ENCODE data around the gene RANBP17.

RANBP17 gene

DNA sequence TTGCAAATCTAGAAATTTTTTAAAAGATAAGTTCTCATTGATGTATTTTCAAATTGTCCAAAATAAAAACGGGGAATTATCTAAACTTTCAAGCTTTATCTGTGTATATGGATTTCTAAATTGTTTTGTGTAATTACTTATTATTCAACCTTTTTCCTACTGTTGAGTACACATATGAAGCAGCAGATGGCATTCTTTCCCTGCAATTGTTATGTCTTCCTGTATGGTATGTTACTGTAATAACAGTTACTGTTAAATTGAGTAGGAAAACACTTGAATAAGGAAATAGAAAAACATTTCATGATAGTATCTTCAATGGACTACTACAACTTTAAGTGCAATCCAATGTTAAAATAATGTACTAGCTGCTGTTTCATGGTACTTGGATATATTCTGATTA lies 124.8 kb downstream of the RANBP17 start:
- Histone ChIP-seq H3K18ac (ENCODE audit: low read length) (no peak overlapping the region), H3K27ac (ENCODE audit: low read depth, low read length) (no peak overlapping the region), H2BK15ac (replicated peaks; ENCODE audit: low read depth) (no peak overlapping the region), H2BK120ac (ENCODE audit: low read depth, low read length) (no peak overlapping the region), H3K4me3 (ENCODE audit: low read length) (no peak overlapping the region), H3K23ac (ENCODE audit: low read length) (no peak overlapping the region), H4K8ac (ENCODE audit: low read depth, low read length) (no peak overlapping the region), H3K4me1 (ENCODE audit: control insufficient read depth, low read depth, low read length) (no peaks in the 10 kb centered on the region), H3K79me2 (ENCODE audit: control insufficient read depth, insufficient read depth, low read length) (no peaks in the 10 kb centered on the region), H3K9ac (ENCODE audit: low read length) (no peak overlapping the region), H4K5ac (ENCODE audit: low read length) (no peak overlapping the region), H3K4me2 (ENCODE audit: low read length) (no peak overlapping the region), H2BK5ac (ENCODE audit: low read length) (no peak overlapping the region), H3K27me3 (ENCODE audit: insufficient read depth, low read length, poor library complexity) (no peaks in the 10 kb centered on the region), H3K36me3 (ENCODE audit: control insufficient read depth, insufficient read depth, low read length) (no peaks in the 10 kb centered on the region), H3K79me1 (ENCODE audit: low read length) (no peaks in the 10 kb centered on the region), H2AK5ac (ENCODE audit: low read length) (no peak overlapping the region), H3K56ac (ENCODE audit: low read length) (no peak overlapping the region), H3K4ac (ENCODE audit: low read depth, low read length) (no peak overlapping the region)
- WGBS (ENCODE audit: extremely low coverage, insufficient coverage, low lambda C conversion rate) = no CpG with 5 or more reads among the region's 1 CpG
- peak; percentile 6 for DNase-seq

DNA sequence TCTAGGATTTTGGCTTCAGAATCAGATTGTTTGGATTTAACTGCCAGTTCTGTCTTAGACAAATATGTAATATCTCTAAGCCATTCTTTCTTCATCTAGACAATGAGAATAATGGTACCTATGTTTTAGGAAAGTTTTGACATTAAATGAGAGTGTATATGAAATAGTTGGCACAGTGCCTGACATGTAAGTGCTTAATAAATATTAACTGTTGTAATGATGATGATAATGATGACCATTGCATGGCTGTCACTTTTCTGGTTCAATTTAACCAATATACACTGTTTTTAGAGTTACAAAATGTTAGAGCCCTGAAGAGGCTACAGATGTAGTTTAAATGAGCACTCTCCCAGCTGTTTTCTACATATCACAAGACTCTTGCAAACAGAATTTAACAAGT lies 131.7 kb downstream of the RANBP17 start:
- Histone ChIP-seq H2BK120ac (ENCODE audit: low read depth, low read length) (no peak overlapping the region), H3K23ac (ENCODE audit: low read length) (no peak overlapping the region), H2AK5ac (ENCODE audit: low read length) (no peak overlapping the region), H3K4me1 (ENCODE audit: control insufficient read depth, low read depth, low read length) (no peaks in the 10 kb centered on the region), H3K9ac (ENCODE audit: low read length) (no peak overlapping the region), H3K4me2 (ENCODE audit: low read length) (no peak overlapping the region), H2BK15ac (replicated peaks; ENCODE audit: low read depth) (no peak overlapping the region), H3K79me2 (ENCODE audit: control insufficient read depth, insufficient read depth, low read length) (no peaks in the 10 kb centered on the region), H3K56ac (ENCODE audit: low read length) (no peak overlapping the region), H4K5ac (ENCODE audit: low read length) (no peak overlapping the region), H2BK5ac (ENCODE audit: low read length) (no peak overlapping the region), H3K4ac (ENCODE audit: low read depth, low read length) (no peak overlapping the region), H4K8ac (ENCODE audit: low read depth, low read length) (no peak overlapping the region), H3K18ac (ENCODE audit: low read length) (no peak overlapping the region), H3K27ac (ENCODE audit: low read depth, low read length) (no peak overlapping the region), H3K27me3 (ENCODE audit: insufficient read depth, low read length, poor library complexity) (no peaks in the 10 kb centered on the region), H3K36me3 (ENCODE audit: control insufficient read depth, insufficient read depth, low read length) (no peaks in the 10 kb centered on the region), H3K4me3 (ENCODE audit: low read length) (no peak overlapping the region), H3K79me1 (ENCODE audit: low read length) (no peaks in the 10 kb centered on the region)
- no peak for DNase-seq

DNA sequence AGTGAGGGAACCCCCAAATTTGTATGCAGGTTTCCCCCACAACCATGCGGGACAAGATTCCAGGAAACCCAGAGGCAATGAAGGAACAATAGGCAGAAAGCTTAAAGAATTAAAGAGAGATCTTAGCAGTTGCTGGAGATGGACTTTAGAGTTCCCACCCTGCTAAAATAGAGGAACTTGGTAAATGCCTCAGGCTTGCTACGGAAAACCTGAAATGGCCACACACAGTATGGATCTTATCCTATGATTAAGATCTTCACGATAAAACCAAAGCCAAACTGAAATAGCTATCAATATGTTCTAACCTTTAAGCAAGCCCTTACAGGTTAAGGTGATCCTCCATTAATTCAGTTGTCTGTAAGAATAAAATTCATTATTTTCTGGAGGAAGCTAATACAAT lies 148.3 kb downstream of the RANBP17 start:
- Histone ChIP-seq H3K18ac (ENCODE audit: low read length) (no peak overlapping the region), H3K56ac (ENCODE audit: low read length) (no peak overlapping the region), H3K36me3 (ENCODE audit: control insufficient read depth, insufficient read depth, low read length) (no peaks in the 10 kb centered on the region), H3K23ac (ENCODE audit: low read length) (no peak overlapping the region), H2BK15ac (replicated peaks; ENCODE audit: low read depth) (no peak overlapping the region), H3K4me1 (ENCODE audit: control insufficient read depth, low read depth, low read length) (no peaks in the 10 kb centered on the region), H3K4me3 (ENCODE audit: low read length) (no peak overlapping the region), H2BK5ac (ENCODE audit: low read length) (no peak overlapping the region), H3K27ac (ENCODE audit: low read depth, low read length) (no peak overlapping the region), H2BK120ac (ENCODE audit: low read depth, low read length) (no peak overlapping the region), H3K79me1 (ENCODE audit: low read length) (no peaks in the 10 kb centered on the region), H3K4me2 (ENCODE audit: low read length) (no peak overlapping the region), H3K4ac (ENCODE audit: low read depth, low read length) (no peak overlapping the region), H3K27me3 (ENCODE audit: insufficient read depth, low read length, poor library complexity) (no peaks in the 10 kb centered on the region), H4K8ac (ENCODE audit: low read depth, low read length) (no peak overlapping the region), H2AK5ac (ENCODE audit: low read length) (no peak overlapping the region), H3K79me2 (ENCODE audit: control insufficient read depth, insufficient read depth, low read length) (no peaks in the 10 kb centered on the region), H4K5ac (ENCODE audit: low read length) (no peak overlapping the region), H3K9ac (ENCODE audit: low read length) (no peak overlapping the region)
- DNase-seq = no peak
- no CpG with 5 or more reads among the region's 3 CpGs for WGBS (ENCODE audit: extremely low coverage, insufficient coverage, low lambda C conversion rate)

DNA sequence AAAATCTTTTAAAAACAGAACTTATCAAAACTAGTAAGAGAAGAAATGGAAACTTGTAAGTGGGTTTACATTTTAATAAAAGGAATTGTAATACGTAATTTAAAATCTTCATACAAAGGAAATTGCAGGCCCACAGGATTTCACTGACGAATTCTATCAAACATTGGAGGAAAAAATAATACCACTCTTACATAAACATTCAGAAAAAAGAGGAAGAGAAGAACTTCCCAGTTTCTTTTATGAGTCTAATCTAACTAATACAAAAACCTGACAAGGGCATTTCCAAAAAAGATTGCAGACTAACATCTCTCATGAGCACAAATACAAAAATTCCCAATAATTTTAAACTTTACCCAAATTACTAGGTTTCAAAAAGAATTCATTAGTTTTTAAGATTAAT lies 149.0 kb downstream of the RANBP17 start:
- Histone ChIP-seq H3K36me3 (ENCODE audit: control insufficient read depth, insufficient read depth, low read length) (no peaks in the 10 kb centered on the region), H3K4me1 (ENCODE audit: control insufficient read depth, low read depth, low read length) (no peaks in the 10 kb centered on the region), H3K27me3 (ENCODE audit: insufficient read depth, low read length, poor library complexity) (no peaks in the 10 kb centered on the region), H4K5ac (ENCODE audit: low read length) (no peak overlapping the region), H3K18ac (ENCODE audit: low read length) (no peak overlapping the region), H3K4me2 (ENCODE audit: low read length) (no peak overlapping the region), H3K79me2 (ENCODE audit: control insufficient read depth, insufficient read depth, low read length) (no peaks in the 10 kb centered on the region), H3K23ac (ENCODE audit: low read length) (no peak overlapping the region), H3K9ac (ENCODE audit: low read length) (no peak overlapping the region), H2BK120ac (ENCODE audit: low read depth, low read length) (no peak overlapping the region), H2BK15ac (replicated peaks; ENCODE audit: low read depth) (no peak overlapping the region), H3K4me3 (ENCODE audit: low read length) (no peak overlapping the region), H3K4ac (ENCODE audit: low read depth, low read length) (no peak overlapping the region), H3K79me1 (ENCODE audit: low read length) (no peaks in the 10 kb centered on the region), H4K8ac (ENCODE audit: low read depth, low read length) (no peak overlapping the region), H2BK5ac (ENCODE audit: low read length) (no peak overlapping the region), H3K56ac (ENCODE audit: low read length) (no peak overlapping the region), H2AK5ac (ENCODE audit: low read length) (no peak overlapping the region), H3K27ac (ENCODE audit: low read depth, low read length) (no peak overlapping the region)
- no peak for DNase-seq
- no CpG with 5 or more reads among the region's 2 CpGs for WGBS (ENCODE audit: extremely low coverage, insufficient coverage, low lambda C conversion rate)

DNA sequence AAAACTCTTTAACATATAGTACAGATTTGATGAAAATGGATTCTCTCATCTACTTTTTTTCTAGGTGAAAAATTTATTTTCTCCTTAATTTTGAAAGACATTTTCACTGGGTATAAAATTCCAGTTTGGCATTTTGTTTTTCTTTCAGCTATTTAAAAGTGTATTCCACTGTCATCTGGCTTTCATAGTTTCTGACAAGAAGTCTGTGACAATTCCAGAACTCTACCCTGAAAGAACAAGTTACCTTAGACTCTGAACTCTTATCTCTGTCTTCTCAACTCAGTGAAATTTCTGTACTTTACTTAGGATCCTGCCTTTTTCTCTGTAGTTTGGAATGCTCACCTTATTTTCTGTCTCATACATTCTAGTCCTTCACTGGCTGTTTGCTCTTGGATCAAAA lies 161.7 kb downstream of the RANBP17 start:
- Histone ChIP-seq H2BK5ac (ENCODE audit: low read length) (no peak overlapping the region), H3K23ac (ENCODE audit: low read length) (no peak overlapping the region), H3K4ac (ENCODE audit: low read depth, low read length) (no peak overlapping the region), H3K27me3 (ENCODE audit: insufficient read depth, low read length, poor library complexity) (no peaks in the 10 kb centered on the region), H3K56ac (ENCODE audit: low read length) (no peak overlapping the region), H3K9ac (ENCODE audit: low read length) (no peak overlapping the region), H4K8ac (ENCODE audit: low read depth, low read length) (no peak overlapping the region), H2BK15ac (replicated peaks; ENCODE audit: low read depth) (no peak overlapping the region), H3K36me3 (ENCODE audit: control insufficient read depth, insufficient read depth, low read length) (no peaks in the 10 kb centered on the region), H3K18ac (ENCODE audit: low read length) (no peak overlapping the region), H3K27ac (ENCODE audit: low read depth, low read length) (no peak overlapping the region), H2AK5ac (ENCODE audit: low read length) (no peak overlapping the region), H3K79me2 (ENCODE audit: control insufficient read depth, insufficient read depth, low read length) (no peaks in the 10 kb centered on the region), H3K4me3 (ENCODE audit: low read length) (no peak overlapping the region), H4K5ac (ENCODE audit: low read length) (no peak overlapping the region), H3K79me1 (ENCODE audit: low read length) (no peaks in the 10 kb centered on the region), H2BK120ac (ENCODE audit: low read depth, low read length) (no peak overlapping the region), H3K4me2 (ENCODE audit: low read length) (no peak overlapping the region), H3K4me1 (ENCODE audit: control insufficient read depth, low read depth, low read length) (no peaks in the 10 kb centered on the region)
- DNase-seq = peak; percentile 10

DNA sequence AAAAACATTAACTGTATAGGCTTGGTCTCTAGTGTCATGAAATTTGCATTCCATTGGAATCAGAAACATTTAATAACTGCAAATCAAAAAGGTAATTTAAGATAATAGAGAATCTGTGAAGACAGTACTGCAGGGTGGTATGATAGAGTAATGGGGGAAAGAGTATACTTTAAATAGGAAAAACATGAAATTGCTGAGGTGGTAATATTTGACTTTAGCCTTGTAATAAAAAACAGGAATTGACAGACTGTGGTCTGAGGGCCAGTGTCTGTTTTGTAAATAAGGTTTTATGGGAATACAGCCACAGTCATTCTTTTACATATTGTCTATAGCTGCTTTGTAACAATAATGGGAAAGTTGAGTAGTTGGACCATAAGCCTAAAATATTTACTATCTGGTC lies 162.3 kb downstream of the RANBP17 start:
- Histone ChIP-seq H3K9ac (ENCODE audit: low read length) (no peak overlapping the region), H4K5ac (ENCODE audit: low read length) (no peak overlapping the region), H2AK5ac (ENCODE audit: low read length) (no peak overlapping the region), H3K27me3 (ENCODE audit: insufficient read depth, low read length, poor library complexity) (no peaks in the 10 kb centered on the region), H3K18ac (ENCODE audit: low read length) (no peak overlapping the region), H3K4me1 (ENCODE audit: control insufficient read depth, low read depth, low read length) (no peaks in the 10 kb centered on the region), H2BK5ac (ENCODE audit: low read length) (no peak overlapping the region), H3K4me2 (ENCODE audit: low read length) (no peak overlapping the region), H3K4ac (ENCODE audit: low read depth, low read length) (no peak overlapping the region), H3K56ac (ENCODE audit: low read length) (no peak overlapping the region), H3K79me1 (ENCODE audit: low read length) (no peaks in the 10 kb centered on the region), H3K36me3 (ENCODE audit: control insufficient read depth, insufficient read depth, low read length) (no peaks in the 10 kb centered on the region), H2BK15ac (replicated peaks; ENCODE audit: low read depth) (no peak overlapping the region), H3K4me3 (ENCODE audit: low read length) (no peak overlapping the region), H3K23ac (ENCODE audit: low read length) (no peak overlapping the region), H2BK120ac (ENCODE audit: low read depth, low read length) (no peak overlapping the region), H3K27ac (ENCODE audit: low read depth, low read length) (no peak overlapping the region), H3K79me2 (ENCODE audit: control insufficient read depth, insufficient read depth, low read length) (no peaks in the 10 kb centered on the region), H4K8ac (ENCODE audit: low read depth, low read length) (no peak overlapping the region)
- DNase-seq = no peak
